Measurements from ENCODE around the gene SPECC1.
"Not testable (repeated sequence)": the region's sequence is repeated elsewhere in the genome, so short reads cannot be mapped to it uniquely, and the experiment has no call there.

Gene SPECC1

GRCh38 chr17:20133517-20133916, 124.4 kb downstream of the SPECC1 start:
- no peak for DNase-seq

- DNase-seq = no peak
Observed at GRCh38 chr17:20141198-20141972, 132.2 kb downstream of the SPECC1 start.

- DNase-seq = no peak
Observed at GRCh38 chr17:20142268-20142667, 133.1 kb downstream of the SPECC1 start.

- no peak for DNase-seq
Observed at GRCh38 chr17:20143740-20144139, 134.6 kb downstream of the SPECC1 start.

GRCh38 chr17:20145567-20145966, 136.4 kb downstream of the SPECC1 start:
- no peak for DNase-seq

GRCh38 chr17:20149251-20149650, 140.1 kb downstream of the SPECC1 start:
- DNase-seq = no peak

- DNase-seq = no peak
Observed at GRCh38 chr17:20151174-20151573, 142.0 kb downstream of the SPECC1 start.

- no peak for DNase-seq
Observed at GRCh38 chr17:20153231-20153630, 144.1 kb downstream of the SPECC1 start.

- DNase-seq = no peak
Observed at GRCh38 chr17:20154286-20155000, 145.3 kb downstream of the SPECC1 start.

GRCh38 chr17:20155258-20156195, 146.4 kb downstream of the SPECC1 start:
- peak; percentile 92 for DNase-seq

- DNase-seq = peak; percentile 14
Observed at GRCh38 chr17:20156196-20157000, 147.2 kb downstream of the SPECC1 start.

GRCh38 chr17:20157001-20157310, 147.8 kb downstream of the SPECC1 start:
- no peak for DNase-seq

GRCh38 chr17:20158580-20158979, 149.4 kb downstream of the SPECC1 start:
- no peak for DNase-seq

GRCh38 chr17:20159406-20160069, 150.4 kb downstream of the SPECC1 start:
- DNase-seq = no peak

- DNase-seq = not testable (repeated sequence)
Observed at GRCh38 chr17:20165516-20165915, 156.4 kb downstream of the SPECC1 start.

GRCh38 chr17:20170085-20170484, 160.9 kb downstream of the SPECC1 start:
- DNase-seq = no peak

GRCh38 chr17:20171741-20172365, 162.7 kb downstream of the SPECC1 start:
- DNase-seq = no peak

- no peak for DNase-seq
Observed at GRCh38 chr17:20172376-20172775, 163.2 kb downstream of the SPECC1 start.

- no peak for DNase-seq
Observed at GRCh38 chr17:20173091-20173490, 163.9 kb downstream of the SPECC1 start.

GRCh38 chr17:20174588-20175265, 165.6 kb downstream of the SPECC1 start:
- DNase-seq = no peak

- DNase-seq = no peak
Observed at GRCh38 chr17:20179041-20179440, 169.9 kb downstream of the SPECC1 start.
